ENCODE data around the gene ERBB4. TPM values are rescaled to one million over a fixed set of nuclear protein-coding genes. Genes with fewer than 3 reads are reported as not detected.
"Not testable (repeated sequence)": the region's sequence is repeated elsewhere in the genome, so short reads cannot be mapped to it uniquely, and the experiment has no call there.

The ERBB4 gene
- total RNA-seq, 4 donors from 2014 or later: 5.5 to 21.0 (median 18.3) TPM

GRCh38 chr2:211598238-211598637, 940.4 kb downstream of the ERBB4 start:
- 67 to 79% methylated on average over 2 of the region's 2 CpGs for WGBS, 2 donors
- Histone ChIP-seq H3K27me3 (no peaks in the 10 kb centered on the region), H3K27ac (no peak overlapping the region), H3K9me3 (no peaks in the 10 kb centered on the region), H3K4me1 (no peaks in the 10 kb centered on the region), H3K36me3 (no peaks in the 10 kb centered on the region), H3K4me3 (replicated peaks in 1 of 3) (no peak overlapping the region)
- TF ChIP-seq POLR2A (IDR thresholded peaks at IDR 0.05) (no peak), CTCF (IDR thresholded peaks at IDR 0.05) (no peak)
- intact Hi-C loops (cut with DNase I): no loop called here
- no peak for DNase-seq

GRCh38 chr2:211592006-211592405, 946.6 kb downstream of the ERBB4 start:
- H3K36me3 ChIP-seq; H3K9me3 ChIP-seq; intact Hi-C loops (cut with DNase I): not testable (repeated sequence)

GRCh38 chr2:211591426-211591825, 947.2 kb downstream of the ERBB4 start:
- no peaks in the 10 kb centered on the region for H3K4me1 ChIP-seq
- no peak for TF ChIP-seq POLR2A (IDR thresholded peaks at IDR 0.05)
- TF ChIP-seq CTCF (IDR thresholded peaks at IDR 0.05): no peak
- intact Hi-C loops (cut with DNase I): no loop called here
- H3K36me3 ChIP-seq: no peaks in the 10 kb centered on the region
- no peaks in the 10 kb centered on the region for H3K27me3 ChIP-seq
- no peaks in the 10 kb centered on the region for H3K9me3 ChIP-seq
- WGBS, 2 donors: 27 to 36% methylated on average over 2 of the region's 2 CpGs
- no peak overlapping the region for H3K27ac ChIP-seq
- no peak for DNase-seq
- no peak overlapping the region for H3K4me3 ChIP-seq (replicated peaks in 1 of 3)

More at GRCh38 chr2:211592006-211592405, 946.6 kb downstream of the ERBB4 start:
- DNase-seq; H3K27me3 ChIP-seq; H3K27ac ChIP-seq; H3K4me3 ChIP-seq (replicated peaks in 1 of 3); H3K4me1 ChIP-seq: not testable (repeated sequence)
- WGBS, 2 donors: 13 to 24% methylated on average over 12 of the region's 12 CpGs

- intact Hi-C loops (cut with DNase I): no loop called here
- Histone ChIP-seq H3K4me1 (no peaks in the 10 kb centered on the region), H3K27ac (no peak overlapping the region), H3K4me3 (replicated peaks in 1 of 3) (no peak overlapping the region), H3K36me3 (no peaks in the 10 kb centered on the region), H3K27me3 (no peaks in the 10 kb centered on the region), H3K9me3 (no peaks in the 10 kb centered on the region)
- no peak for DNase-seq
- 92 to 94% methylated on average over 3 of the region's 3 CpGs for WGBS, 2 donors
- TF ChIP-seq POLR2A (IDR thresholded peaks at IDR 0.05) (no peak), CTCF (IDR thresholded peaks at IDR 0.05) (no peak)
These were observed 970.2 kb downstream of the ERBB4 start for GRCh38 chr2:211568439-211568838.

- no peak for DNase-seq
- WGBS, 2 donors: 82 to 91% methylated on average over 3 of the region's 3 CpGs
- Histone ChIP-seq H3K4me1 (no peaks in the 10 kb centered on the region), H3K36me3 (no peaks in the 10 kb centered on the region), H3K27ac (no peak overlapping the region), H3K27me3 (no peaks in the 10 kb centered on the region), H3K4me3 (replicated peaks in 1 of 3) (no peak overlapping the region), H3K9me3 (no peaks in the 10 kb centered on the region)
- intact Hi-C loops (cut with DNase I): no loop called here
- no peak for TF ChIP-seq POLR2A (IDR thresholded peaks at IDR 0.05)
- TF ChIP-seq CTCF (IDR thresholded peaks at IDR 0.05): no peak
These were observed 974.2 kb downstream of the ERBB4 start for GRCh38 chr2:211564441-211564840.

- no peak for DNase-seq
- Histone ChIP-seq H3K4me3 (replicated peaks in 1 of 3) (no peak overlapping the region), H3K4me1 (no peaks in the 10 kb centered on the region), H3K27me3 (no peaks in the 10 kb centered on the region), H3K36me3 (no peaks in the 10 kb centered on the region), H3K27ac (no peak overlapping the region), H3K9me3 (no peaks in the 10 kb centered on the region)
- intact Hi-C loops (cut with DNase I): no loop called here
- TF ChIP-seq CTCF (IDR thresholded peaks at IDR 0.05) (no peak), POLR2A (IDR thresholded peaks at IDR 0.05) (no peak)
- WGBS, 2 donors: 87 to 92% methylated on average over 3 of the region's 3 CpGs
These were observed 993.0 kb downstream of the ERBB4 start for GRCh38 chr2:211545582-211545981.
